Hematopoietic multipotent progenitor cell treated with erythropoietin and hydrocortisone succinate and interleukin-3 and kit ligand, for 17 days (in vitro differentiated cells): ENCODE results near the gene COL17A1.

Source experiments
- DNase-seq: peaks from one replicate; pipeline ENCODE4 v3.0.0-alpha.2; 2015; ENCODE audit warnings: low spot score

Gene COL17A1

DNA sequence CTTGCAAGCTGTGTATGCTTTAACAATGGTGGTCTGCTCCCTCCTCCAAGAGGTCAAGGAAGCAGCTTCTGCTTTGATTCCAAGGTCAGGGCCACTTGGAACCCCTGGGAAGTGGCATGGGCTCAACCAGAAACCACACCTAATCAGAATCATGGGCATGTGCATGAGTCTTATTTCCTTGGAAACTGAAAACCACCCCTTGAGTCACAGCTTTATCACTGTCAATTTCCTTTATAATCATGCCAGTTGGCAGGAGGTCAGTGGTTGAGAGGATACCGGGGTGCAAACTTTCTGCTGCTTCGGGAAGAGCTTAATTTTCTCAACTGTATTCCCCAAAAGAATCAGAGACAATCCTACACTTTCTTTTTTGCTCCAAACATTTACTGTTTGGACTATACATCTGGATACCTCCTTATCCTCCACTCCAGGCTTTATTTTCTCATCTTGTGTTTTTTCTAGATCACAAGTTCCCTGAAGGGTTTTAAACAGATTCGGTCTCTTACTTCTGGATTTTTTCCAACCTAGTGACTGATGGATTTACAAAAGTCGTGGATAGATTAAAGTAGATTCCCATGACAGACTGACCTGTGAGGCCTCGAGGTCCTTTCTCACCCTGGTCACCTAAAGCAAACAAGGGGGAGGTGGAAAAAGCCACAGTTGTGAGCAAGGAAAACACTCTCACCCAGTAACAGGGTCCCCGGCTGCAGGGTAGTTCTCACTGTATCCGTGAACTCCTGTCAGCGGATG lies 36.0 kb downstream of the COL17A1 start:
- no peak for DNase-seq

DNA sequence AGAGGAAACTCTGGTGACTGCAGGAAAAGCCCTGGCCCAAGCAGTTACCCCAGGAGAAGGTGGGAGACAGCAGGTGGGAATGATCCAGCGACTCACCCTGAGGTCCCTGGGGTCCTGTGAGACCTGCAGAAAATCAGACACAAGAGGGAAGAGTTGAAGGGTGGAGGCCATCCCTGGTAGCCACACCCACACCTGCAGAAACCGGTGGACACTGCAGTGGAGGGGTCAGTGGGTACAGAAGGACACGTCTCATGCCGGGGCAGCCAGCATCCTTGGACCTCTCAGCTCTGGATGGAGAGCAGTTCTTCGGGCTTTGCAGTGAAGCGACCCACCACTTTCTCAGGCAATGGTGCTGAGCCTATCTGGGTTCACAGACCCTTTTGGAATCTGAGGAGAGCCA lies 39.0 kb downstream of the COL17A1 start:
- no peak for DNase-seq

DNA sequence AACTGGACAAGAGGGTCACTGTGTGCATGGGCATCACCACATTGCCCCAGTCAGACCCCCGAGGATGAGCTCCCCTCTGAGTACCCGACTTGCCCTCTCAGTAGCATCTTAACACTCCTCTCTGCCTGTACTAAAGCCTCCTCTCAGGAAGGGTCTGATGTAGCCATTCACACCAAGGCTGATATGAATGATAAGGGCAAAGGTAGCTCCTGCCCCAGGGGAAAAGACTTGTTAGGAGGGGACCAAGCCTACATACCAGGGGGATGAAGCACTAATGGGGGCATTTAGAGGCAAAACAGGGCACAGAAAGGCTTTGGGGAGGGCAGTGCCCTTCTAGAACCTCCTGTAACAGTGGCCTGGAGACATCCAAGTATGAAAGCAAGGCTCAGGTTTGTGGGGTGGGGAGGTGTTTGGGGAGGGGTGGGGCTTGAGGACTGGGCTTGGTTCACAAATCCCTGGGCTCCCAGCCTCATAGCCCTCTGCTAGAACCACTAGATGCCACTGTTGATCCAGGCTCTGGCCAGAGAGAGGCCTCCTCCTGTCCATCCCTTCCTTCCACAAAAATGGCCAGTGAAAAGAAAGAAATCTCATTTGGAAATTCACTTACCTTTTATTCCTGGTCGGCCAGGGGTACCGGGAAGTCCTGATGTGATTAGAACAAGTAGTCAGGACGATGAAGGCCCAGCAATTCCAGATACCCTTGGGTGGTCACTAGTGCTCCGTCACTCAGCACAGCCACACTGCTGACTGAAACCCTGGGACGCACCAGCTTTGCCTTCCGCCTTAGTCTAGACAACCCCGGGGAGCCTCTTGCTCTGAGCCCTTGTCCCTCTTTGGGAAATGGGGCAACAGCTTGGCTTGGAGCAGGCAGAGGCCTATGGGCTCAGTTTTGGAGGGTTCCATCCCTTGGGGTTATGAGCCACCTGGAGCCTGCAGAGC lies 40.3 kb downstream of the COL17A1 start:
- DNase-seq, result peak; percentile 19

DNA sequence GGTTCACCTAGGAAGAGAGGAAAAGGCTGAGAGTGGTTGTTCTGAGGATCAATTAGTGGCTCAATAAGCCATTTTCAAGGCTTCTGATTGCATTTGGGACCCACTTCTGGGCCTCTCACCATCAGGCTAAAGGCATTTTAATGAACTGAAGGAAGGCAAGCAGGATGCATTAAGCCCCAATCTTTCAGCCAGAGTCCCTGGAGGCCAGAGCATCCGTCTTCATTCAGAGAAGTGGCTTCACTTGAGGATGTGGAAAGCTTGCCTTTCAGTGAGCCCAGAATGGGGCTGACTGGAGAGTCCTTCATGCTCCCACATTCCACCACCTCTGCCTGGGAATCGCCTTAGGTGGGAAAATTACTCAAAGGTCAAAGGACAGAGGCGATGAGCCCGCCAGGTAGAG lies 41.8 kb downstream of the COL17A1 start:
- DNase-seq, result no peak

DNA sequence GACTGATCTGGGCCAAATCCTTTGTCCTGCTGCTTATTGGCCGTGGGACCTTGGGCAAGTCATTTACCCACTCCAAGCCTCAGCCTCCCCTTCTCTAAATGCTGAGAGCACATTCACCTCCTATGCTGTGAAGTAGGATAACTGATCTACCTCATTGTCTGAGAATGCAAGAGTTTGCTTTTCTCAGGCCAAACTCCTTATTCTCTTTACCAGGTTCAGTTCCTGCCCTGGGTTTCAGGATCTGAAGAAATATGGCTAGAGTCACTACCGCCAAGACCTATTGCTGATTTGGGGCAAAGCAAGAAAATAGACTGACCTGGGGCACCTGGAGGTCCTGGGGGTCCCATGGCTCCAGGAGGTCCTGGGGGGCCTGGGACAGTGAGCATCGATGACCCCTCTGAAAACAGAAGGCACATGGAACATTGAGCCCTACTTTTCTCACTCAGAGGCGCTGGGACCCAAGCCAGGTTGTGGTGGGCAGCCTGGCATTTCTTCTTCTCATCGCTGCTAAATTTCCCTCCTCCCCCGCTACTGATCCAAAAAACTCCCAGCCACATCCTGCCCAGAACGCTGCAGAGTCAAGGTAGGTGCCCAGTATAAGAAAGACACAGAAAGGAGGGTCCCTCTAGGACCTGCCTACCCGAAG lies 42.4 kb downstream of the COL17A1 start:
- DNase-seq, result no peak

DNA sequence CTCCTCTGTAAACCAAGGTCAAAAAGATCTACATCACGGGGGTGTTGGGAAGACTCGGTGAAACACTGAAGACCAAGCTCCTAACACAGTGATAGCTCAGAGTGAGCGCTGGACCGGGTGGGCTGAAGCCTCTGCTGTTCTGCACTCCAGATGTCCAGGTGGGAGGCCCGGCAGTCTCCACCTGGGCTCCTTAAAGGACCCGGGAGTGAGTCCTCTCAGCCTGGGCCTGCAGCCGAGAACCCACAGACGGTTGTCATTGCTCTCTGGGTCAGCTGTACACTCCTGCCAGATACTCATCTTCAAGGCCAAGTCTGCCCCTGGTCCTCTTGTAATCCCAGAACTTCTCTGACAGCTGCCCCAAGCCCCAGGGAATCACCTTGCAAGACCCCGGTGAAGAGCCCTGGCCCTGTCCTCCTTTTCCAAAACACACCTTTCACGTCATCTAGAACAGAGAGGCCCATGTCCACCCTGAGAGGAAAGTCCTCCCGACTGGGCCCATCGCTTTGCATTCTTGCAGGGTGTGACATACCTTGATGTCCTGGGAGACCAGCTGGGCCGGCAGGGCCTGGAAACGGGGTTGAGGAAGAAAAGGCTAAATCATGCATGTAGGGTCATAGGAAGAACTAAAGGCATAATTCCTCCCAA lies 43.7 kb downstream of the COL17A1 start:
- no peak for DNase-seq

DNA sequence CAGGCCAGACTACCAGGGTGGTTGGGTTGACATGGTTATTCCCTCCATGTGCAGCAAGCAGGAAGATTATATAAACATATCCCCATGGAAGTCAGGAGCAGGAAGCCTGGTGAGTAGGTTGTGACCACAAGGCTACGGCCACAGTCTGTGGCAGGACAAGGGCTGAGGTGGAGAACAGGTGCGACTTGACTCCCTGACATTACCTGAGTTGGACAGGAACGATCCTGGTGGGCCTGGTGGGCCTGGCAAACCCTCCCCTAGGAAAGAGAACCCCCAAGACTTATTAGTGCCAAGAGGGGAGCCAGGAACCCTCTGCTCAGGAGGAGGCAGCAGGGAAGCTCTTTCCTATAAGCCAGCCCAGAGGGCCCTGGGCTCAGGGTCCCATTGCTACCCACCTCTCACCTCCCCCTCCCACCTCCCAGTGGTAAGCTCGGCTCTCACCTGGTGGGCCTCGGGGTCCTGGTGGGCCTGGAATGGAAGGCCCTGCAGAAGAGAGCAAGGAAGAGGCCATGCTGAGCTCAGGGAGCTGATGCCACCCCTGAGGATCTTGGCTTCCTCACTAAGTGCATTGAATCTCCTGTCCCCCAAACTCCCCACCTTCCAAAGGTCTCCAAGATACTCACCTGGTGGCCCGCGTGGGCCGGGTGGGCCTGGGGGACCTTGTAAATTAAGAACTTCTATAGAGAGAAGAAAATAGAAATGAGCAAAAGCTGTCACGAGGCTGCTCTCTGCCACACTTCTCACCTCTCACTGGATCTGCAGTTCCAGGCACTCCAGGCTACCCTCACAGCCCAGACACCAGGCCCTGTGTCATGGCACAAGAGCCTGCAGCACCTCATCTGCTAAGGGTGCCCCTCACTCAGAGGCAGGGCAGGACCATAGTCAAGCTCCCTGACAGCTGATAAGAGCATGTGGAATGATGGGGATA lies 44.6 kb downstream of the COL17A1 start:
- no peak for DNase-seq

DNA sequence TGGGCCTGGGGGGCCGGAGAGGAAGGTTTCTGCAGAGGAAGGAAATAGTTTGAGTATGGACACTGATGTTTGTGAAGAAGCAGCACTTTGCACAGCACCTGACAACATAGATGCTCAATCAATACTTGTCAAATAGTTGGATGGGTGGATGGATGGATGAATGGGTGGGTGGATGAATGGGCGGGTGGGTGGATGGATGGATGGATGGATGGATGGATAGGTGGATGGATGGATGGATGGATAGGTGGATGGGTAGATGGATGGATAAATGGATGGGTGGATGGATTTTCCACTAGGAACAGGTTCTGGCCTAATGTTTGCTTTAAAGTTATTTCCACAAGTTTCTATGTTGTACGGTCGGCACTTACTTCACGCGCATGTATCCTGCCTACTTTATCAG lies 45.3 kb downstream of the COL17A1 start:
- DNase-seq, result no peak

DNA sequence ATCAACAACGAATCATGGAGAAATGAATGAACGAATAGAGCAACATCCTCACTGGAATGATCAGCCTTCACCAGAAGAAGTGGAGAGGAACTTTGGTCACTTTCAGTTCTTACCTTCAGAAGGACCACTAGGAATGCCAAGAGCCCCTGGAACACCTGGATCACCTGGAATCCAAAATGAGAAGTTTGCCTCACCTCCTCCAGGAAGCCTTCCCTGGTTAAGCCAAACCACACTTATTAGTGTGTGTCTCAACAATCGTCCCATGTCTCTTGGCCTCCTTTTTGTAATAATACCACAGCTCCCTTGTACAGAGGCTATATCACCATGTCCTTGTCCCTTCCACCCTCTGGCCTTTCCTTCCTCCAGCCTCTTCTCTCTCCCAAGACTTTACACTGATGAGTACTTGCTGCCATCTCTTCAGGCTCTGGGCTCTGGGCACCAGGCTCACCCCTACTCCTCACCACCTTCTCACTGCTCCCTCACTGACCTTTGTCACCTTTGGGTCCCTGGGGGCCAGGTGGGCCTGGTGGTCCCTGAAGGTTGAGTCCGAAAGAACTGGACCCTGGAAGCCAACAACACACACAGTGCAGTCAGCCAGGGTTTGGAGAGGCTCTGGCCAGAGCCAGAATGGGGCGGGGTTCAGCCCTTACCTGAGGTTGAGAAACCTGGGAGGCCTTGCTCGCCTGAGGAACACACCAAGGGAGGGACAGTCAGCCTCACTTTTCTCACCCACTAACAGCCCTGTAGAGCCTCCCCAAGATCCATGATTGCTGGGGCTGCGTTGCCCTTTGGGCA lies 46.5 kb downstream of the COL17A1 start:
- DNase-seq, result no peak

DNA sequence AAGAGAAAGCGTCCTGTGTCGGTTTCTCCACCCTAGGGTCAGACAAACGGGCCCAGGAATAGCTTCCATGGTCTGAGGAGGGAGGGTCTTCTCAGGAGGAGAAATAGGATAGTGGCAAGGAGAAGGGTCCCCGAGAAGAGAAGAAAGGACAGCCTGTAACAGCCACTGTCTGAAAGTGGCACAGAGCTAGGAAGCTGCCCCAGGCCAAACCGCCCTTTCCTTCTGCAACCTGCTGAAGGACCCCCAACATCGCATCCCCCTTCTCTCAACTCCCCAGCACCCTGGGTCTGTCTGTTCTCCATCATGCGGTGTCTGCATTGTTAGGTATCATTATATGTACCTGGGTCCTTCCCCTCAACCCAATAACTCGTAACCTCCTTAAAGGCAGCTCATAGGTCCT lies 47.1 kb downstream of the COL17A1 start:
- no peak for DNase-seq

DNA sequence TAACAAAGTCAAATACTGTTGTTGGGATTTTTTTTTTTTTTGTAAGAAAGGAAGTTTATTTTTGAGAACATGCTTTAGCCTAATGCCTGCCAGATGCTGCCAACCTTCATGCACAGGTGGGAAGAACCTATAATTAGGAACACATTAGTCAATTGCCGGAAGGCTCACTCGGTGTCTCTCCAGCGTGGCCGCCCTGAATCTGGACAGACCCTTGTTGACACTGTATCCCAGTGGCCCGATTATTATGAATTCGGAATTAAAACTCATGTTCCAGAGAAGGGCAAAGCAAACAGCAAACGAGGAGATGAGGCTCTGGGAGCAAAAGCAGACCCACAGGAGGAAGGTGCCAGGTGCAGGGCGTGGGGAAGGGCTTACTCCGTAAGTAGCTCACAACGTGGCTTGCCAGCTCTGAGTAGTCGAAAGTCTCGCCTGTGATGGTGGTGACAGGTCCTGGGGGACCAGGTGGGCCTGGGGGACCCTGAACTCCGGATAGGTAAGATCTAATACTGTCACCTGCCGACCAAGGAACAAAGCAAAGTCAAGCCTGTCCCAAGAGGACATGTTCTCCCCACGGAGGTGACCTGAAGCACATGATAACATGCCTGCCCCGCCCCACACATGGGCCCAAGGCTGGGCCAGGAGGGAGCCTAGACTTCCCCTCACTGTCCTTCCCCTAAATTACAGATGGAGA lies 48.3 kb downstream of the COL17A1 start:
- no peak for DNase-seq

DNA sequence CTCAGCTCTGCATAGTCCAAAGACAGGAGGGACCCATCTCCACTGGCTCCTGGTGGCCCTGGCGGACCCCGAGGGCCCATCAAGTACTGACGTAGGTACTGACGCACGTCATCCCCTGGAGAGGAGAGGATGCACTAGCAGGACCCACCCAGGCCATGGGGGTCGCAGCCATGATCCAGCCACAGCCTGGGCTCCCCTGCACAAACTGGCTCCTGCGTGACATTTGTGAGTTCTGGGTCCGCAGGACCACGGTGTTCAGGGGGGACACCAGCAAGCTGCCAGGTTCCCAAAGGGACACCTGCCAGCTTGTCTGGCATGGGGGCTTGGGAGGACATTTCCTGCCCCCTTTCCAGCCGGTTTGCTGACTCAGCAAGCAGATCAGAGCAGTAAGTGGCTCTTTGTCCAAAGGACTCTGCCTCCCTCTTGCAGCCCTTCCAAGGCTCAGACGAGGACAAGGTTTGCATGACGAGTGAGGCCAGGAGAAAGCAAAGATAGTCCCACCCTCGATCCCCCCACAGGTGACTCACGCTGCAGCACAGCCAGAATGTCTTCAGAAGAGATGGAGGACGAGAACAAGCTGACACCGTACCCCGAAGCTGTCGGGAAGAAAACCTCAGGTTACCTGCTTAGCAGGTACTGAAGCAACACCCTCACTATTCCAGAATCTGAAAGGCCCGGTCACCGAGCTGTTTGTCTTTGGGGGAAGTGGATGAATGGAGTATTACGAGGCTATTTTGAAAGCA lies 49.0 kb downstream of the COL17A1 start:
- no peak for DNase-seq

DNA sequence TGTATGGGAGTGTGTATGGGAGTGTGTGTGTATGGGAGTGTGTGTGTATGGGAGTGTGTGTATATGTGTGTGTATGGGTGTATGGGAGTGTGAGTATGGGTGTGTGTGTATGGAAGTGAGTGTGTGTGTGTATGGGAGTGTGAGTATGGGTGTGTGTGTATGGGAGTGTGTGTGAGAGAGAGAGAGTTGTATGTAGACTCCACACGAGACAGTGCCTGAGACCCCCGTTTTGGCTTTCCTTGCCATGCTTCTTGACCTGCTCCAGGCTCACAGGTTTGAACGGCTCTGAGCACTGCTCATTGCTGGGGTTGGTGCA lies 49.7 kb downstream of the COL17A1 start:
- DNase-seq, result no peak

DNA sequence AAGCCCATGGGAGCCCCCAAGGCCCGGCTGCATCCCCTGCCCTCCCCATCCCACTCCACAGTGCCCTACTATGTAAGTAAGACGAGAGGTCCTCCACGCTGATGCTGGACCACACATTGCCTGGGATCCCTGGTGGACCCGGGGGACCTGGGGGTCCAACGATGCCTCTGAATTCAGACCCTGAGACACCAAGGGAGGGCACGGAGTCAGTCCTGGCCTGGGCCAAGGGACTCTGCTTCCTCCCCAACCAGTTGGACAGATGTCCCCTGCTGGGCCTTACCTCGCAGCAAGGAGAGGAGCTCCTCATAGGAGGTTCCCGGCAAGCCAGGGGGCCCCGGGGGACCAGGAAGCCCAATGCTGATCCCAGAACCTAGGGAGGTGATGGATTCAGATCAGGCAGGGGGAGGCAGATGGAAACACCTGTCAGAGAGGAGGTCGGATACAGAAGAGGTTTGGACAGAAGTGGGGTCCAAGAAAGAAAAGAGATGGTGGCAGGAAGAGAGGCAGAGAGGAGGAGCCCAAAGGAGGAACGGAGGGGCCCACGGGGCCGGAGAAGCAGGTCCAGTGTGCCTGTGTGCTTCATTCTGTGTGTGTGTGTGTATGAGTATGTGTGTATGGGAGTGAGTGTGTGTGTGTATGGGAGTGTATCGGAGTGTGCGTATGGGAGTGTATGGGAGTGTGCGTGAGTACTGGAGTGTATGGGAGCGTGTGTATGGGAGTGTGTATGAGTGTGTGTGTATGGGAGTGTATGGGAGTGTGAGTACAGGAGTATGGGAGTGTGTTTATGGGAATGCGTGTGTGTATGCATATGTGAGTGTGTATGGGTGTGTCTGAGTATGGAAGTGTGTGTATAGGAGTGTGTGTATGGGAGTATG lies 50.2 kb downstream of the COL17A1 start:
- DNase-seq, result no peak

DNA sequence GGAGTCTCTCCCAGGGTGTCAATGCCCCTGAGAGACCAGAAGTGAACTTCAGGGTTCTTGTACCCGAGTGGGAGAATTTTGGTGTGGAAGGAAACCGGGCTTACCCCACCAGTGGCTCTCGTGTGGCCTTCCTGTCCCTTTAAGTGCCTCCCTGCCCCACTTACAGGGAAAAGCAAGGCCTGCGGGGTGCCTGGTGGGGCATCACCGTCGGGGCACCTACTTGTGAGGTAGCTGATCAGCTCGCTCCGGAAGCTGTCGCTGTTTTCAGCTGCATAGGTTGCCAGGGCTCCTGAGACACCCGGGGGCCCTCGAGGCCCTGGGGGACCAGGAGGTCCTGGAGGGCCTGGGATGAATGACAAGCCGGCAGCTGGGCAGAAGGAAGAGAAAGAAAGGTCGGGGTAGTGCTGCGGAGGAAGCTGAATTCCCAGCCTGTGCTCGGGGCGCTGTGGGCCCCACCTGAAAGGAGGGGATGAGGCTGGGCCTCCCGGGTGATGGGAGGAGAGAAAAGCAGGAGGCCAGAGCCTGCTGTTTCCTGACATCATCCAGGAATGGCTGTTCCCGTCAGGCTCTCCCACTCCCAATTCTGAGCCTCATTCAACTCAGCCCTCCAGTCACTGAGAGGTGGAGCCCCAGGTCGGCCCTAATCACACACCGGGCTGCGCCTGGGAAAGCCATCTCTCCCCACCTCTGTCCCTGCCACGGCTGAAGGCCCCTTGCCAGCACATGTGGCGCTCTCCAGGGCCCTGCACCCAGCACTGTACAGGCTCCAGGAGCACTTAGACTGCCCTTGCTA lies 51.1 kb downstream of the COL17A1 start:
- no peak for DNase-seq

DNA sequence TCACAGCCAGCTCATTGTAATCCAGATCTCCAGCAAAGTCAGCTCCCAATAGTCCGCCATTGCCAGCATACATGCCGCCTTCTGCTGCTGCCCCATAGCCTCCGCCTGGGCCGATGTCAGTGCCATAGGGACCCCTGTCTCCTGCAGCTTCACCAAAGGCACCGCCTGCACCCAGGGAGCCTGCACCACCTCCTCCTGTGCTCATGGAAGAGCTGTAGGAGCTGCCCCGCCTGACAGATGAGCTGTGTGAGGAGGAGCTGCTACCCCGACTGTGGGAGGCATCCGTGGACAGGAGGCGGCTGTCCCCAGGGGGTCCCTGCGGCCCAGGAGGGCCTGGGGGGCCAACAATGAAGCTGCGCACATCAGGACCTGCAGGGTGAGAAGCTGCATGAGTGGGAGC lies 51.7 kb downstream of the COL17A1 start:
- no peak for DNase-seq

DNA sequence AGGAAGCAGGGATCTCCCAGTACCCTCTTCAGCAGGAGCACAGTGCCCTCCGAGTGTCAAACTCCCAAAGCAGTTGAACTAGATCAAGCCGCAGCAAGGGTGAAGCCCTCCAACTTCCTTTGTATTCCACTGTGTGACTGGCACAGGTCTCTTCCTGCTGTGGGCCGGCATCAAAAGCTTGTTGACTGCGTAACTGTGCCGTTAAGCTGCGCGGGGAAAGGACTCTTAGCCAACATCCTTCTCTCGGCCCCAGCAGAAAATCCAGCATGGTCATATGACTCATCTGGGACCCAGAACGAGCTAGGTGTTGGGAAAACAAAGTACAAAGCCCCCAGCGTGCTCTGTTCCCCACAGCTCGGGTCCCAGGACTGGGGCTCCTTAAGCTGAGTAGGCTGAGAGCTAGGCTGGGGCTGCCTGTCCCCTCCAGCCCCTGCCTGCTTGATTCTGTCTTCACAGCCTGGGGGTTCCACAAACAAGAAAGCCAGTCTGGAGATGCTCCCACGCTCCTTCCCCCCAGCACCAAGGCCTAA lies 52.2 kb downstream of the COL17A1 start:
- no peak for DNase-seq
